SHP77 (cell line): Measurements from ENCODE around the gene ZNF124.
"Not testable (repeated sequence)": the region's sequence is repeated elsewhere in the genome, so short reads cannot be mapped to it uniquely, and the experiment has no call there.

ENCODE experiments used
- DNase-seq, 2 experiments: peaks; one replicate each; lab custom pipeline; 2025; lab: John Stamatoyannopoulos, UW

Gene ZNF124

GRCh38 chr1:247171875-247172563 is at the start of gene ZNF124:
ZNF124 (minus strand) TSS chr1:247172020; CDS start chr1:247171877, 143 bp downstream.
- DNase-seq = not testable (repeated sequence)

- DNase-seq = not testable (repeated sequence)
Measured at GRCh38 chr1:247220280-247220679, 48.5 kb upstream of the ZNF124 start.

GRCh38 chr1:247218121-247218651 is 46.4 kb upstream of the ZNF124 start:
- DNase-seq = no peak

DNA sequence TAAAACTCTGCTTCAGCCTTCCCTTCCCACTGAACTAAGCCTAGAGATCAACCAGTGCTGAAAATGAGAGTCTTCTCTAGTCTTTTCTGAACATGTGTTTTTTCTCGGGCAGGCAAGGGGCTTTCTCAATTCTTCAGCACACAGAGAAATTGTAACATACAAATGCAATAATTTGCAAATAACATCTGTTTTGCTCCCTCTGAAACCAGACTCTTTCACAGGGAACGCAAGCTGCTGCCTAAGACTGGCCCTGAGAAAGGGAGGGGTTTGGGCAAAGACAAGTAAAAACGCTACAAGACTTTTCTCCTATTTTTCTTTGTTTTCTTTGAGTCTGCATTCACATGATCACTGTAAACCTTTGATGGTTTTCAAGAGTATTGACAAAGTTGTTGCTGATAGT is 44.4 kb upstream of the ZNF124 start:
- no peak for DNase-seq

- DNase-seq = no peak
Measured at GRCh38 chr1:247212627-247213617, 41.1 kb upstream of the ZNF124 start.

- DNase-seq = no peak
Measured at GRCh38 chr1:247212012-247212411, 40.2 kb upstream of the ZNF124 start.

DNA sequence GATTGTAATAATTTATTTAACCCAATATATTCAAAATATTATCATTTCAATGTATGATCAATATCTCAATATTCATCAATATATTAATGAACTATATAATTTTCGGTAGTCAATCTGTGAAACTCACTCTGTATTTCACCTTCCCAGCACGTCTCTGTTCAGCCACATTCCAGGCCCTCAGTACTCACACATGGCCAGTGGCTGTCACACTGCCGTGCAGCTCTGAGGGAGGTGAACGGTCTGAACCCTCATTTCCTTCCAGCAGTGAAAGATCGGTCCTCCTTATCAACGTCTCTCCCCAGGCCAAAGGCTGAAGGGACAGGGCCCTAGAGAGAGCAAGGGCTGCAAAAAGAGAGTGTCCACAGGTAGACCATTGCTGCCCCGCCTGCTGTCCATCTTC is 39.5 kb upstream of the ZNF124 start:
- DNase-seq = no peak

DNA sequence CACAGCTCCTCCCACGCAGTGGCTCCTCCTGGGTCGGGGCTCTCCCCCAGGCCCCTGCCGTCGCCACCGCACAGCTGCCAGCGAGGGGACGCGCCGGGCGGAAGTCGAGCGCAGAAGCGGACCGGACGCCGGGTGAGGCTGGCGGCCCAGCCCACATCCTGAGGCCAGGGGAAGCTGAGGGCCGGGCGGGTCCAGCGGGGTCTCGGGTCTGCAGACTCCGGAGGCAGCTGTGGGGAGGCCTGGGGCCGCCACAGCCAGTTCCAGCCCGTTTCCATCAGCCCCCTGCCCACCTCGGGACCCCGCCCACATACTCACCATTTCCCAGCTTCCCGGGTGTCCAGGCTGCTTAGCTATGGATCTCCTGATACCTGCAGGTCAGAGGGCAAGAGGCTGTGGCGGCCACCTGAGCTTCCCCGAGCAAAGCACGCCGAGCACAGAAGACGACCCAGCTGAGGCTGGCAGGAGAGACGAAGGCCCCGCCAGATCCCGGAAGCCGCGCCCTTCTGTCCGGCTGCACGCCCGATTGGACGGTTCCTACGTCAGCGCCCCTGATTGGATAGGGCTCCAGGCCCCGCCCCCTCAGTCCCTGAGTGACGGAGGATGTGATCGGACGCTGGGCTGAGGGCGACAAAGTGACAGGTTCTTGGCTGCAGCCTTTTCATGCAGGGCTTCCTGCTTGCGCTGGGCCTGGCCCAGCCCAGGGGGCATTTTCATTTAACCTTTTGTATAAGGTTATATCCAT is 38.7 kb upstream of the ZNF124 start:
- peak; percentile 97 for DNase-seq

GRCh38 chr1:247210062-247210375 is 38.2 kb upstream of the ZNF124 start:
- DNase-seq = no peak

GRCh38 chr1:247209396-247209795 is 37.6 kb upstream of the ZNF124 start:
- no peak for DNase-seq

GRCh38 chr1:247204177-247204647 is 32.4 kb upstream of the ZNF124 start:
- no peak for DNase-seq

GRCh38 chr1:247198781-247199180 is 27.0 kb upstream of the ZNF124 start:
- no peak for DNase-seq

- DNase-seq = no peak
Measured at GRCh38 chr1:247193958-247194357, 22.1 kb upstream of the ZNF124 start.

DNA sequence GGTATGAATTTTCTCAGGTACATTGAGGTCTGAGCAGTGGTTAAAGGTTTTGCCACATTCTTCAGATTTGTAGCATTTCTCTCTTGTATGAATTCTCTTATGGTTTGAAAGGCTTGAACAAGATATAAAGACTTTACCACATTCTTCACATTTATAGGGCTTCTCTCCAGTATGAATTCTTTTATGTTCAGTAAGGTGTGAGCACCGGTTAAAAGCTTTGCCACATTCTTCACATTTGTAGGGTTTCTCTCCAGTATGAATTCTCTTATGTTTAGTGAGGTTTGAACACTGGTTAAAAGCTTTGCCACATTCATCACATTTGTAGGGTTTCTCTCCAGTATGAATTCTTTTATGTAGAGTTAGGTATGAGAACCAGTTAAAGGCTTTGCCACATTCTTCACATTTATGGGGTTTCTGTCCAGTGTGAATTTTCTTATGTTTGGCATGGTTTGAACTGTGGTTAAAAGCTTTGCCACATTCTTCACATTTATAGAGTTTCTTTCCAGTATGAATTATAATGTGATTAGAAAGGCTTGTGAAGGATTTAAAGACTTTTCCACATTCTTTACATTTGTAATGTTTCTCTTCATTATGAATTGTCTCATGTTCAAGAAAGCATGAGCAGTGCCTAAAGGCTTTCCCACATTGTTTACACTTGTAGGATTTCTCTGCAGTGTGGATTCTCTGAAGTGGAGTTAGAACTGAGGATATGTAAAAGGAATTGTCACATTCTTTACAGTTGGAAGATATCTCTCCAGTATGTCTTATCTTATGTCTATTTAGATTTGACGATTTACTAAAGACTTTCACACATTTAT is 18.4 kb upstream of the ZNF124 start:
- DNase-seq = no peak

- DNase-seq = no peak
Measured at GRCh38 chr1:247185667-247186066, 13.8 kb upstream of the ZNF124 start.

- no peak for DNase-seq
Measured at GRCh38 chr1:247184254-247184653, 12.4 kb upstream of the ZNF124 start.

DNA sequence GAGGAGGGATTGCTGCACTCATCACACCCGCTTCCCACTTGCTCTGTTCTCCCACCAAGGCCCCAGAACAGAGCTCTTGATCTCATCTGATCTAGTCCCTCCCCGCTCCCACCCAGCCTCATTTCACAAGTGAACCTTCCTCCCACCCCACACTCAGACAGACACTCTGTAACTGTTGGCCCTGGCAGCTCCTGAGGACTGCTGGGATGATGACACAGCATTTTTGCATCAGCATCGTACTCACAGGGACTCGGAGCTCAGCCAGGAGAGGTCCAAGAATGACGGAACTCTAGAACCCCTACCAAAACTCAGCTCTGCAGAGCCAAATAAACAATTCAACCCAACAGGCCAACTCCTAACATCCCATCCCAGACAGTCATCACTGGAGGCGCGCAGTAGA is 11.2 kb upstream of the ZNF124 start:
- no peak for DNase-seq

- DNase-seq = no peak
Measured at GRCh38 chr1:247180581-247180980, 8.8 kb upstream of the ZNF124 start.

GRCh38 chr1:247177755-247178154 is 5.9 kb upstream of the ZNF124 start:
- DNase-seq = no peak

DNA sequence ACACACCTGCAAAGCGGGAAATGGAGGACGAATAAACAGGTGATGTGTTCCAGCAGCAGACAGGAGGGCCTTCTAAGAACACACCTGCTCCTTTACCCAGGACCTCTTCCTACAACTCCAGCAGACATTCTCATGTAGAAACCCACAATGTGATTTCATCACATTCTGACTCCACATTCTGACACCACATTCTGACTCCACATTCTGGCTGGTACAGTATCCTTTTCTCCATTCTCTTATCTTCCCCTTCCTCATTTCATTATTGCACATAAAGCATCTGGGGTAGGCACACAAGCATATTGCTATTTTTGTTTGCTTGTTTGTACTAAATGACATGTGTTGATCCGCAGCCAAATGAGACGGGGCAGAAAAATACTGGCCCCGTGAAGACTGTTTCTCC is 3.6 kb upstream of the ZNF124 start:
- no peak for DNase-seq

- no peak for DNase-seq
Measured at GRCh38 chr1:247173431-247173830, 1.6 kb upstream of the ZNF124 start.
